MM.1S (cell line): ENCODE measurements around the gene AHNAK.

Experiments used
- EZH2 ChIP-seq: fragments of 300-600 bp; sonication (generic); optimal IDR thresholded peaks from 2 replicates; pipeline ENCODE3; 2017; ENCODE audit warnings: low read depth, mild to moderate bottlenecking, antibody characterized with exemption, low read length, mixed read lengths
- EZH2phosphoT487 ChIP-seq: fragments of 300-600 bp; sonication (generic); IDR thresholded peaks from 2 replicates; pipeline ENCODE4 v1.6.1; 2018; ENCODE audit warnings: antibody characterized with exemption, low read length
- TF ChIP-seq, protein P1 (sequence below): fragments of 300-600 bp; sonication (generic); IDR thresholded peaks from 2 replicates; pipeline ENCODE4 v1.5.1; 2016; ENCODE audit warnings: antibody characterized with exemption, low read length, mixed read lengths

DNA sequence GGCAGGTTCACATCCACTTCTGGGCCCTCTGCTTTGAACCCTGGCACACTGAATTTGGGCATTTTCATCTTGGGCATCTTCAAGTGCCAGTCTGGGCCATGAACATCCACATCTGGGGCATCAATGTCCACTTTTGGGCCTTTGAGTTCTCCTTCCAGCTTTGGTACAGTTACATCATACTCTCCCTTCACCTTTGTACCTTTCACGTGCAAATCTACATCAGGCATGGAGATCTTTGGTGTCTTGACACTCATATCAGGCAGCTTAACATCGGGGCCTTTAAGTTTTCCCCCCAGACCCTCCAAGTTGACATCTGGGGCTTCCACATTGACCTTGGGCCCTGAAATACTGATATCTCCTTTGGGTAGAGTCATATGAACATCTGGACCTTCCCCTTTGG, 14.5 kb downstream of the AHNAK start:
- TF ChIP-seq, protein P1, sequence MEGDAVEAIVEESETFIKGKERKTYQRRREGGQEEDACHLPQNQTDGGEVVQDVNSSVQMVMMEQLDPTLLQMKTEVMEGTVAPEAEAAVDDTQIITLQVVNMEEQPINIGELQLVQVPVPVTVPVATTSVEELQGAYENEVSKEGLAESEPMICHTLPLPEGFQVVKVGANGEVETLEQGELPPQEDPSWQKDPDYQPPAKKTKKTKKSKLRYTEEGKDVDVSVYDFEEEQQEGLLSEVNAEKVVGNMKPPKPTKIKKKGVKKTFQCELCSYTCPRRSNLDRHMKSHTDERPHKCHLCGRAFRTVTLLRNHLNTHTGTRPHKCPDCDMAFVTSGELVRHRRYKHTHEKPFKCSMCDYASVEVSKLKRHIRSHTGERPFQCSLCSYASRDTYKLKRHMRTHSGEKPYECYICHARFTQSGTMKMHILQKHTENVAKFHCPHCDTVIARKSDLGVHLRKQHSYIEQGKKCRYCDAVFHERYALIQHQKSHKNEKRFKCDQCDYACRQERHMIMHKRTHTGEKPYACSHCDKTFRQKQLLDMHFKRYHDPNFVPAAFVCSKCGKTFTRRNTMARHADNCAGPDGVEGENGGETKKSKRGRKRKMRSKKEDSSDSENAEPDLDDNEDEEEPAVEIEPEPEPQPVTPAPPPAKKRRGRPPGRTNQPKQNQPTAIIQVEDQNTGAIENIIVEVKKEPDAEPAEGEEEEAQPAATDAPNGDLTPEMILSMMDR: no peak
- TF ChIP-seq EZH2: no peak
- TF ChIP-seq EZH2phosphoT487: no peak
